Gastrocnemius medialis (tissue), 4 donors: ENCODE measurements around the gene AEBP1. TPM values are rescaled to one million over a fixed set of nuclear protein-coding genes. Genes with fewer than 3 reads are reported as not detected.

Experiments
- ATAC-seq, 2 donors: fragments of 150-250 bp; one replicate each; pipeline ENCODE4 v1.9.1; 2016
- DNase-seq, 2 donors: peaks; one replicate each; pipeline ENCODE4 v3.0.0-alpha.2; 2019
- H3K27ac ChIP-seq, 4 donors: fragments of 200-600 bp; sonication (generic); 1 replicate in 1 of 4; 2 replicates in 3 of 4; pipeline ENCODE4 v1.5.1; 2016 to 2018; ENCODE audit warnings: mild to moderate bottlenecking in 2 of 4, moderate library complexity in 1 of 4
- H3K27me3 ChIP-seq, 3 donors: fragments of 200-600 bp; sonication (generic) in 2 of 3; 1 replicate in 1 of 3; 2 replicates in 2 of 3; pipeline versions ENCODE4 v1.5.1 to v1.6.0; 2016 to 2019; ENCODE audit warnings: mild to moderate bottlenecking in 1 of 3, moderate library complexity in 1 of 3
- H3K36me3 ChIP-seq, 2 donors: fragments of 200-600 bp; sonication (generic) in 1 of 2; one replicate each; pipeline ENCODE4 v1.5.1; 2017 to 2018
- H3K4me1 ChIP-seq, 2 donors: fragments of 200-600 bp; sonication (generic) in 1 of 2; one replicate each; pipeline ENCODE4 v1.5.1; 2016 to 2017; ENCODE audit warnings: mild to moderate bottlenecking in 2 of 2
- H3K4me3 ChIP-seq, 4 donors: fragments of 200-600 bp; sonication (generic) in 3 of 4; 1 replicate in 1 of 4; 2 replicates in 3 of 4; pipeline ENCODE4 v1.5.1; 2016 to 2019; ENCODE audit warnings: mild to moderate bottlenecking in 2 of 4
- H3K9me3 ChIP-seq, 3 donors: fragments of 200-600 bp; sonication (generic) in 2 of 3; 1 replicate in 1 of 3; 2 replicates in 2 of 3; pipeline ENCODE4 v1.5.1; 2016 to 2019
- CTCF ChIP-seq, 5 experiments: fragments of 450-650 bp in 3 of 5; fragments of 200-600 bp in 2 of 5; sonication (generic) in 2 of 5; IDR thresholded peaks in 4 of 5; conservative IDR thresholded peaks in 1 of 5; 1 replicate in 4 of 5; 2 replicates in 1 of 5; pipeline ENCODE4 v1.5.1; 2016 to 2019; ENCODE audit warnings: antibody characterized with exemption in 5 of 5, mild to moderate bottlenecking in 3 of 5, moderate library complexity in 3 of 5
- POLR2A ChIP-seq, 2 donors: fragments of 450-650 bp; IDR thresholded peaks; one replicate each; pipeline ENCODE4 v1.6.1; 2017; ENCODE audit warnings: antibody characterized with exemption in 2 of 2, mild to moderate bottlenecking in 2 of 2, moderate library complexity in 2 of 2
- in situ Hi-C, 4 donors: fragments of 200-750 bp; cut with MboI; loops; one replicate each; pipeline versions ENCODE4 v1.15.0 to v1.8.0; 2017; ENCODE audit warnings: low sequenced_read_pairs in 4 of 4
- intact Hi-C: fragments of 100-400 bp; cut with DNase I; formaldehyde crosslinking; loops from one replicate; pipeline ENCODE4 v1.15.1; 2023; ENCODE audit warnings: low total_unique reads
- total RNA-seq, 4 donors: library from RNA; depleted of rRNA; stranded (reverse); fragments of >200 nt; gene quantifications; one replicate each; pipeline versions ENCODE4 v1.1.0 to v1.2.3, GENCODE V29; 2016

AEBP1 gene
- total RNA-seq, 4 donors from 2014 or later = 5.8 to 23.6 (median 15.9) TPM

DNA sequence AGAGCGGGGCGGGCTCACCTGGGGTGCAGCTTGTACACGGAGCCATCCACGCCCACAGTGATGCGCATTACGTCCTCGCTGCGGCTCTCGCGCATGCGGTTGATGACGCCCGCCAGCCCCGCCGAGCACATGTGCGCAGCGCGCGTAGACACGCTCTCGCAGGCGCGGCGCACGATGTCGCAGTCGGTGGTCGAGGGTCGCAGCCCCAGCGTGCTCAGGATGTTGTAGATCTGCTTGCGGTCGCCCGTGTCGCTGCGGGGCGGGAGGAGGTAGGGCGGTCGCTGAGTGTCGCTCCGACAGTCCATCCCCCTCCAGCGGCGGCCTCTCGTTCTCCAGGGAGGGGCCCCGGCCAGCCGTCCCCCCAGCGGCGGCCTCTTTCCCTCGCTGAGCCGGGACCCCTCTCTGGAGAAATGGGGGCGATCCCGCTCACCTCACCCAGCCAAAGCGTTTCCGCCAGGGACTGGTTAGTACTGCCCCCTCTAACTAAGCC, 41.4 kb downstream of the AEBP1 start:
- Histone ChIP-seq H3K9me3 (no peaks in the 10 kb centered on the region), H3K27ac (no peak overlapping the region), H3K4me3 (peak overlapping the region; percentile 27 to 48 (median 47)), H3K4me1 (no peaks in the 10 kb centered on the region), H3K27me3 (peaks cover 2 to 20% (median 15%) of the 10 kb centered on the region in 3 donors), H3K36me3 (no peaks in the 10 kb centered on the region)
- DNase-seq = no peak
- TF ChIP-seq POLR2A (IDR thresholded peaks at IDR 0.05) = no peak
- TF ChIP-seq CTCF (IDR thresholded peaks at IDR 0.05 in 4 of 5, conservative IDR thresholded peaks at IDR 0.05 in 1 of 5) = no peak
- no peak for ATAC-seq
- intact Hi-C loops (no loop called here), in situ Hi-C loops (no loop called here)

GRCh38 chr7:44145969-44146911, 42.1 kb downstream of the AEBP1 start:
- H3K27ac ChIP-seq = no peak overlapping the region
- no peaks in the 10 kb centered on the region for H3K9me3 ChIP-seq
- DNase-seq (peak in 1 of 2 donors; percentile 35), ATAC-seq (peak; percentile 27 to 51)
- TF ChIP-seq CTCF (IDR thresholded peaks at IDR 0.05 in 4 of 5, conservative IDR thresholded peaks at IDR 0.05 in 1 of 5) (no peak), POLR2A (IDR thresholded peaks at IDR 0.05) (no peak)
- in situ Hi-C loops = no loop called here
- intact Hi-C loops = no loop called here
- peak overlapping the region; percentile 36 to 48 (median 47) for H3K4me3 ChIP-seq
- H3K4me1 ChIP-seq = no peaks in the 10 kb centered on the region
- no peaks in the 10 kb centered on the region for H3K36me3 ChIP-seq
- H3K27me3 ChIP-seq = peaks cover 2 to 20% (median 15%) of the 10 kb centered on the region in 3 donors

DNA sequence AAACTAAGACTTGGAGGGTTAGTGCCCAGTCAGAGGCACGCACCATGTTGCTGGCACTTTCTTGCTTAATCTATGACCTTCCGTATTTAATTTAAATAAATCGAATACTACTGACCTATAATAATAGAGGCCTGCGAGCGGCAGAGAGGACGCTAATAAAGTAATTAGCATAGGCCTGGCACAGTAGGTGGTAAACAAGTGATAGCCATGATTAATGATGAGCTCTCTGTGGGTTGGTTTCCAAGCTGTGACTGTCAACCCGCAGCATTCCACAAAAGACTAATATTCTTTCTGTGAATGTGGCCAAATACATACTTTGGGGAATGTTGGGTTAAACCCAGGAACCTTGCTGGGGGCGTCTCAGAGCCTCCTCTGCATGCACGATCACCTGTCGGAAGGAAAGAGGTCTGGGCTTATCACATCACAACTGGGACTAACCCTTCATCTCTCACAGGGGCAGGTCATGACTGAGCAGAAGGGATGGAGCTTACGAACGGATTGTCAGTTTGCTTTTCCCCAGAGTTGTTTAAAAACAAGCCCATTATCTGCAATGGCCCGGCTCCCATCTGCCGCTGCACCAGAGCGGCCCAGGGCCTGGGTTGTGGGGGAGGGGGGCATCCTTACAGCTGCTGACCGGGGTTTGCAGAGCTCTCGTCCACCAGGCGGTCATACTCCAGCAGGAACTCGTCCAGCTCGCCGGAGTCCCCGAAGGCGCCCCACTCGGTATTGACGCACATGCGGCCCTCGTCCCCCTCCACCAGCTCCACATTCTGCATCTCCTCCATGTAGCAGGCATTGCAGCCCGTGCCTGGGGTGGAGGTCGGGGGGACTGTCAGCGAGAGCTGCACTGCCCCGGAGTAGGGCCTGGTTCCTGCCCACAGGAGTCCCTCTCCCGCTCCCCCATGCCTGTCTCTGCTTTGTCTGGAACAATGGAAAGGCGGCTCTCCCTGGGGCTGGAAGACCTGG, 43.2 kb downstream of the AEBP1 start:
- in situ Hi-C loops (no loop called here), intact Hi-C loops (no loop called here)
- H3K4me1 ChIP-seq = no peaks in the 10 kb centered on the region
- H3K36me3 ChIP-seq = no peaks in the 10 kb centered on the region
- no peak overlapping the region for H3K27ac ChIP-seq
- H3K4me3 ChIP-seq = no peak overlapping the region
- H3K9me3 ChIP-seq = no peaks in the 10 kb centered on the region
- DNase-seq = no peak
- peaks cover 2 to 20% (median 15%) of the 10 kb centered on the region in 3 donors for H3K27me3 ChIP-seq
- TF ChIP-seq CTCF (IDR thresholded peaks at IDR 0.05 in 4 of 5, conservative IDR thresholded peaks at IDR 0.05 in 1 of 5) = no peak
- TF ChIP-seq POLR2A (IDR thresholded peaks at IDR 0.05) = no peak
- ATAC-seq = no peak

DNA sequence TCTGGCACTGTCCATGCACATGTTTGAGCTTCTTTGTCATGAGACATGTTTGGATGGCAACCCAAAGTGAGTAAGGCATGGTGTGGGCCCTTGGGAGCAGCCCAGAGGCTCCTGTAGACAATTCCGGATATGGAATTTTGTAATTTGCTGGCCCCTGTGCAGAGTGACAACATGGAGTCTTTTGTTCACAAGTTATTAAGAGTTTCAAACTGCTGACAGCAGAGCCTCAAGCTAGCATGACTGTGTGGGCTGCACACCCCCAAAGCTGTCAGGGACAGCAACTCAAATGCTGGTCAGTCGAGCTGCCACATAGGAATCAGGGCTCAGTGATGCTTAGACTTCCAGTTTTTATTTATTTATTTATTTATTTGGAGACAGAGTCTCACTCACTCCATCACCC, 44.0 kb downstream of the AEBP1 start:
- Histone ChIP-seq H3K36me3 (no peaks in the 10 kb centered on the region), H3K9me3 (no peaks in the 10 kb centered on the region), H3K27me3 (peaks cover 2 to 20% (median 15%) of the 10 kb centered on the region in 3 donors), H3K4me3 (no peak overlapping the region), H3K4me1 (no peaks in the 10 kb centered on the region), H3K27ac (no peak overlapping the region)
- no peak for ATAC-seq
- TF ChIP-seq POLR2A (IDR thresholded peaks at IDR 0.05) = no peak
- TF ChIP-seq CTCF (IDR thresholded peaks at IDR 0.05 in 4 of 5, conservative IDR thresholded peaks at IDR 0.05 in 1 of 5) = no peak
- DNase-seq = no peak
- in situ Hi-C loops = no loop called here
- intact Hi-C loops = no loop called here
